ENCODE measurements around the gene TMEM92. TPM values are rescaled to one million over a fixed set of nuclear protein-coding genes. Genes with fewer than 3 reads are reported as not detected.
"Not testable (repeated sequence)": the region's sequence is repeated elsewhere in the genome, so short reads cannot be mapped to it uniquely, and the experiment has no call there.

Gene TMEM92
- total and polyA plus RNA-seq, 8 donors, result 4.4 to 10.7 (median 6.4) TPM

DNA sequence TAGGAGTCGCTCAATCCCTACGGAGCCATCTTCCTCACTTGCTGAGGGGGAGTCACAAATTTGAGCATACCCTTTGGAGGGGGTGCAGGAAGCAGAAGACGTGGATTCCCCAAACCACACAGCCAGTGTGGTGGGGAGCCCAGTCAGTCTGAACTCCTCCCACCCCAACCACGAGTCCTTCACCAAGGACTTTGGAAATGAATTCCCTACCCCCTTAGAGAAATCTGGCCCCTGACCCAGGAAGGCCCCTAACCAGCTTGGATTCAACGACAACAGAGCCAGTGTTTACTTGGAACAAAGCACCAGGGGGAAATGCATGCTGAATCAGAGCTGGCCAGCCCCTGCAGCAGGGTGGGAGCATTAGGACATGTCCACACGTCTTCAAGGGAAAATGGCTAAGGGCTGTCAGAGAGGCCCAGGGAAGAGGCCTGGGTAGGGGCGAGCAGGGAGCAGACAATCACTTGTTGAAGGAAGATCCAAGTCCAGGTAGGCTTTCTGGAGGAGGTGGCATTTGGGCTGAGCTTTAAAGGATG is 5.5 kb upstream of the TMEM92 start:
- Histone ChIP-seq H3K27ac (peak overlapping the region in 1 of 2 donors; percentile 39), H3K4me1 (peaks cover 39 to 43% of the 10 kb centered on the region in 2 donors), H3K4me3 (no peak overlapping the region), H3K9me3 (no peaks in the 10 kb centered on the region), H3K27me3 (peaks cover 0 to 10% of the 10 kb centered on the region in 2 donors), H3K36me3 (no peaks in the 10 kb centered on the region)
- ATAC-seq (no peak), DNase-seq (peak in 1 of 4 donors; percentile 76)
- intact Hi-C loops (cut with DNase I), result no loop called here
- TF ChIP-seq, protein P1, sequence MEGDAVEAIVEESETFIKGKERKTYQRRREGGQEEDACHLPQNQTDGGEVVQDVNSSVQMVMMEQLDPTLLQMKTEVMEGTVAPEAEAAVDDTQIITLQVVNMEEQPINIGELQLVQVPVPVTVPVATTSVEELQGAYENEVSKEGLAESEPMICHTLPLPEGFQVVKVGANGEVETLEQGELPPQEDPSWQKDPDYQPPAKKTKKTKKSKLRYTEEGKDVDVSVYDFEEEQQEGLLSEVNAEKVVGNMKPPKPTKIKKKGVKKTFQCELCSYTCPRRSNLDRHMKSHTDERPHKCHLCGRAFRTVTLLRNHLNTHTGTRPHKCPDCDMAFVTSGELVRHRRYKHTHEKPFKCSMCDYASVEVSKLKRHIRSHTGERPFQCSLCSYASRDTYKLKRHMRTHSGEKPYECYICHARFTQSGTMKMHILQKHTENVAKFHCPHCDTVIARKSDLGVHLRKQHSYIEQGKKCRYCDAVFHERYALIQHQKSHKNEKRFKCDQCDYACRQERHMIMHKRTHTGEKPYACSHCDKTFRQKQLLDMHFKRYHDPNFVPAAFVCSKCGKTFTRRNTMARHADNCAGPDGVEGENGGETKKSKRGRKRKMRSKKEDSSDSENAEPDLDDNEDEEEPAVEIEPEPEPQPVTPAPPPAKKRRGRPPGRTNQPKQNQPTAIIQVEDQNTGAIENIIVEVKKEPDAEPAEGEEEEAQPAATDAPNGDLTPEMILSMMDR (IDR thresholded peaks at IDR 0.05), result no peak

DNA sequence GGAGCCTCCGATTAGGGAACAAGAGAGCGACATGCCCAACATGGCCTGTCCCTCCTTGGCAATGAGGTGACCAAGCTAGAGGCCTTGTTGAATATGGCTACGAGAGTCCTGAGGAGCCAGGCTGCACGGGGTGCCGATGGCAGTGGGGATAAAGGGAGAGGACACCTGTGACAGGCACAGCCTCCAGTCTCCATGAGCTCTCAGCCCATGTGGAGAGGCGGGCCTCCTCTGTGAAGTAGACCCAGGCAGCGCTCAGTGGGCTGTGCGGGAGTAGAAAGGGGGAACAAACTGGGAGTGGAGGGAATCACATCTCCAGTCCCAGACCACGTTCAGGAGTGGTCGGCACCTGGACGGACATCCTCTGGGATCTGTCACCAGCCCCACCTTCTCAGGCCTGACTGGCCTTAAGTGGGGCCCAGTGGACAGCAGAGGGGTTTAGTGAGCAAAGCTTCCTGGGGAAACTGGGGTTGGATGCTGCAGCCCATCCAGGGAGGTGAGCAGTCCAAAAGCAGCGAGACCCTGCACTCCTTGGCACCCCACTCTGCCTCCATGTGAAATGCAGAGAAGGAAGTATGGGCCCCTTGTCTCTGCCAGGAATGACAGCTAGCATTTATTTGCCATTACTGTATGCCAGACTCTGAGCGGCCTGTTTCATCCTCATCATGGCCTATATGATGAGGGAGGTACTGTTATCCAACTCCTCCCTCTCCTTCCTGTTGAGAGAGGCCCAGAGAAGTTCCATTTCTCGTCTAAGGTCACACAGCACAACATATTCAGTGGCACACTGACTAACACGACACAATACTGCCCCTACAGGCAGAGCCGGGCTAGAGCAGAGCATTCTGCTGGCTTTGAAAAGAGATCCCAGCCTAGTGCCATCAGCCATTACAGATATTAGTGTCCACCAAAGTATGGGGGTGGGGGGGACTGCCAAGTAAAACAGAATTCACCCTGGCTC is 4.5 kb upstream of the TMEM92 start:
- H3K4me1 ChIP-seq, result peaks cover 32 to 52% of the 10 kb centered on the region in 2 donors
- peaks cover 0 to 19% of the 10 kb centered on the region in 2 donors for H3K27me3 ChIP-seq
- H3K4me3 ChIP-seq, result no peak overlapping the region
- H3K9me3 ChIP-seq, result no peaks in the 10 kb centered on the region
- DNase-seq, result peak in 3 of 4 donors; percentile 76 to 85 (median 78)
- intact Hi-C loops (cut with DNase I), result no loop called here
- no peaks in the 10 kb centered on the region for H3K36me3 ChIP-seq
- peak overlapping the region; percentile 46 to 84 for H3K27ac ChIP-seq
- TF ChIP-seq, protein P1 (IDR thresholded peaks at IDR 0.05), result peak; percentile 73 to 86
- ATAC-seq, result peak; percentile 63

DNA sequence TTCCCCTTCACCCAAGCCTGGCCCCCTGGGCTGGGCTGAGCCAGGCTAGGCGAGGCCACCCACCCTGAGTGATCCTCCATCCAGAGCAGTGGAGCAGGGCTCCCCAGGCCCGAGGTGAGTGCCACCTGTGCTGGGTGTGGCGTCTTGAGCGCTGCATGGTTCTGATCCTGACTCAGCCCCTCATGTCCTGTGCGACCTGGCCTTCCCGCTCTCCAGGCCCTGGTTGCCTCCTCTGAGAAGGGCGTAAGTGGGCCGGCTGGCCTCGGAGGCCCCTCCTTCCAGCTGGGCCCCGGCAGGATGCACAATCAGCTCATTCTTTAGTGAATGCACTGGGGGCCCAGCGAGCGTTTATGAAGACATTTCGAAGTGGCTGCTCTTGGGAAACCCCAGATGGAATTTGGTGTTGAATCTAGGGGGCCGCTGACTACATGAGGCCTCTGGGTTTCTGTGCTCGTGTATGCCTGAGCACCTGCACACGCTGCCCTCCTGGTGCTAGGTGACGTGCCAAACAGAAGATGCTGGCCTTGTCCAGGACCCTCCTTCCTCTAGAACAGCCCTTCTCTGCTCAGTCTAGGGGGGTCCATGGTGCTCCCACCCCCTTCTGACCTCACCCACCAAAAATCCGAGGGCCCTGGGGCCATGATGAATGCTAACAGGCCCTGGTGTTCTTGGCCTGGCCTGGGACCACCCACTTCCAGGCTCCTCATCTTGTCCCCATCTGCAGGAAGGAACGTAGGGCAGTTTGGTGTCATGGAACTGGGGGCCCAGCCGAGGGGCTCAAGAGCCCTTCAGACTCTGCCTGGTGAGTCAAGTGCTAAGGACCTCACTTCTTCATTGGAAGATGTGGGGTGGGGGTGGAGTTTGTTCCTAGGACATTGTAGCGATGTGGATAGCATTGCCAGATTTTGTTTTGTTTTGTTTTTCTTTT is 3.6 kb upstream of the TMEM92 start:
- Histone ChIP-seq H3K27ac (peak overlapping the region; percentile 46 to 84), H3K27me3 (peaks cover 0 to 27% of the 10 kb centered on the region in 2 donors), H3K9me3 (no peaks in the 10 kb centered on the region), H3K4me3 (no peak overlapping the region), H3K36me3 (no peaks in the 10 kb centered on the region), H3K4me1 (peaks cover 28 to 53% of the 10 kb centered on the region in 2 donors)
- ATAC-seq, result peak; percentile 66
- TF ChIP-seq, protein P1 (IDR thresholded peaks at IDR 0.05), result no peak
- intact Hi-C loops (cut with DNase I), result no loop called here
- peak in 3 of 4 donors; percentile 82 to 89 (median 85) for DNase-seq

DNA sequence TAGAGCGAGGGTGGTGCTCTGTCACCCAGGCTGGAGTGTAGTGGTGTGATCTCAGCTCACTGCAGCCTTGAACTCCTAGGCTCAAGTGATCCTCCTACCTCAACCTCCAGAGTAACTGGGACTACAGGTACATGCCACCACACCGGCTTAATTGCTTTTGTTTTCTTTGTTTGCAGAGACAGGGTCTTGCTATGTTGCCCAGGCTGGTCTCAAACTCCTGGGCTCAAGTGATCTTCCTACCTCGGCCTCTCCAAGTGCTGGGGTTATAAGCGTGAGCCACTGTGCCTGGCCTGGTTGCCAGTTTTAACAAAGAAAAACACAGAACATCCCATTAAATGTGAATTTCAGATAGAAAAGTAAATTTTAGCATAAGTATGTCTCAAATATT is 2.9 kb upstream of the TMEM92 start:
- intact Hi-C loops (cut with DNase I); H3K9me3 ChIP-seq: not testable (repeated sequence)
- H3K4me1 ChIP-seq, result peaks cover 22 to 53% of the 10 kb centered on the region in 2 donors

DNA sequence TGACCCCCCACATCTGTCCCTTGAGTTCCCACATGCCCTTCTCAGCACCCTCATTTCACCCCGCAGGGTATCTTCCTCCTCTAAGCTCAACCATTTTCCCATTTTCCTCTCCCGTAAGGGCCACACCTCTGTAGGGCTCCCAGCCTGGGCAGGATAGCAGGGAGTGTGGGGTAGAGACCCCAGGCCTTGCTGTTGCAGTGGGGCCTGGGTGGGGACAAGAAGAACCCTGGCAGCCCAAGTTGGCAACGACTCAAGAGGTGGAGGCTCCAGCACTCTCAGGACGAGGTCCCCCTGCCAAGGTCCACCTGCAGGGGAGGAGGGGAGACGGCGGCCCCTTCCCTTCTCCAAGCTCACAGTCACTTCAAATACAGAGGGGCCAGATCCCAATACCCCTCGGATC is 2.0 kb upstream of the TMEM92 start:
- Histone ChIP-seq H3K4me3 (peak overlapping the region; percentile 47 to 60), H3K27me3 (peaks cover 0 to 39% of the 10 kb centered on the region in 2 donors)
- intact Hi-C loops (cut with DNase I), result no loop called here

More for the DNA sequence above, 2.9 kb upstream of the TMEM92 start:
- H3K27me3 ChIP-seq, result peaks cover 0 to 33% of the 10 kb centered on the region in 2 donors
- ATAC-seq, H3K4me3 ChIP-seq, H3K36me3 ChIP-seq, DNase-seq: not testable (repeated sequence)
- peak overlapping the region in 1 of 2 donors; percentile 84 for H3K27ac ChIP-seq

More for the DNA sequence above, 2.0 kb upstream of the TMEM92 start:
- peaks cover 14 to 53% of the 10 kb centered on the region in 2 donors for H3K4me1 ChIP-seq
- ATAC-seq, result no peak
- peak in 1 of 4 donors; percentile 19 for DNase-seq
- no peaks in the 10 kb centered on the region for H3K36me3 ChIP-seq
- H3K9me3 ChIP-seq, result no peaks in the 10 kb centered on the region
- peak overlapping the region in 1 of 2 donors; percentile 62 for H3K27ac ChIP-seq
- TF ChIP-seq, protein P1 (IDR thresholded peaks at IDR 0.05), result no peak
